GM21381 (cell line): ENCODE results near the gene METTL2B.
"Not testable (repeated sequence)": the region's sequence is repeated elsewhere in the genome, so short reads cannot be mapped to it uniquely, and the experiment has no call there.

Experiments
- ATAC-seq: cut with Tn5 transposase; IDR thresholded peaks from one replicate; pipeline ENCODE4 v1.9.1; 2021; ENCODE audit warnings: mild to moderate bottlenecking, moderate library complexity; ENCODE audit not compliant: unreplicated experiment

METTL2B gene

DNA sequence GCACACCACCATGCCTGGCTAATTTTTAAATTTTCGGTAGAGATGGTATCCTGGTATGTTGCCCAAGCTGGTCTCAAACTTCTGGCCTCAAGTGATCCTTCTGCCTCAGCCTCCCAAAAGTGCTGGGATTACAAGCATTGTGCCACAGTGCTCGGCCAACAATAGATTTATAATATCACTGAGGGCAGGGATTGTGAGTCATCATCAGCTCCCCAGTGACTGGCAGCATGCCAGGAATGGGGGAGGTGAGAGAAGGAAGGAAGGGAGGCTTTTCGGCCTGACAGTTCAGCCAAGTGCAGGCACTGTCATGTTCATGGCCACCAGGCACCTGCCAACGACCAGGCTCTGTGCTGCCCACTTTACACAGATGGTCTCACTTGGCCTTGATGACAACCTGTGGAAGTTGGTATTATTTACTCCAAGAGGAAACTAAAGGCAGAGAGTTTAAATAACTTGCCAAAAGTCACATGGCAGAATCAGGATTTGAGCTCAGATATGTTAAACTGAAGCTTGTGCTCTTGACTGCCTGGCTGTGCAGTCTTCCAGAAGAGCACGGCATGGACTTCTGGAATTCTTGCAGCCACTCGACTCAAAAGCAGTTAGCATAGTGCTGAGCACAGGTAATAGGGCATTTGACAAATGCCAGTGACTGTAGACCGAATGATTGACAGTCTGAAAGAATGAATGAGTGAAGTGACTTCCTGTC, 46.8 kb downstream of the METTL2B start:
- ATAC-seq = not testable (repeated sequence)

DNA sequence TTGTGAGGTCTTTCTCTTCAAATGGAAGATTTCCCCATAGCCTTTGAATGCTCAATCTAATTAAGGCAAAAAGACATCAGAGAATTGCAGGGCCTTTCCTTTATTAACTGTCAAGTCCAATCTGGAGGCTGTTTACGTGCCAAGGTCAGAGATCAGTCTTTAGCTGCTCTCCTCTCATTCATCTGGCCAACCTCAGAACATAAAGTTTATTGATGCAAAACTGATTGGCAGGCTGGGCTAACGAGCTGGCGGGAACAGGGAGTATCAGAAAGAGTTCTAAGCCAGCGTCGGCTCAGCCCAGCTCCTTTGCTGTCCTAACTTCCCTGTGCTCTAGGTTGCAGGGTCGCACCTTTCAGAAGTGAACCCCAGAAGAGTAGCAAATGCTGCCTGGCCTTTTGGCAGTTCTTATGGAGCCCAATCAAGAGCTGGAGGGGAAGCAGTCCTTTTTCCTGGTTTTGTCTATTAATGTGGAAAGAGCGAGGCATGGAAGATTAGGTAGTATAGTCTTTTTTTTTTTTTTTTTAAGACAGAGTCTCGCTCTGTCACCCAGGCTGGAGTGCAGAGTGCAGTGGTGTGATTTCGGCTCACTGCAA, 47.5 kb downstream of the METTL2B start:
- not testable (repeated sequence) for ATAC-seq

GRCh38 chr7:128525584-128525983, 49.0 kb downstream of the METTL2B start:
- not testable (repeated sequence) for ATAC-seq

- not testable (repeated sequence) for ATAC-seq
Observed at GRCh38 chr7:128526062-128526466, 49.5 kb downstream of the METTL2B start.

GRCh38 chr7:128529191-128529590, 52.6 kb downstream of the METTL2B start:
- ATAC-seq = not testable (repeated sequence)

- peak; percentile 5 for ATAC-seq
Observed at GRCh38 chr7:128530121-128530854, 53.7 kb downstream of the METTL2B start.

GRCh38 chr7:128530855-128531104, 54.2 kb downstream of the METTL2B start:
- no peak for ATAC-seq

- peak; percentile 62 for ATAC-seq
Observed at GRCh38 chr7:128531105-128531954, 54.8 kb downstream of the METTL2B start.

- peak; percentile 19 for ATAC-seq
Observed at GRCh38 chr7:128531955-128532478, 55.5 kb downstream of the METTL2B start.

- ATAC-seq = not testable (repeated sequence)
Observed at GRCh38 chr7:128532956-128533355, 56.4 kb downstream of the METTL2B start.

GRCh38 chr7:128537410-128537809, 60.9 kb downstream of the METTL2B start:
- ATAC-seq = not testable (repeated sequence)

- not testable (repeated sequence) for ATAC-seq
Observed at GRCh38 chr7:128542530-128542929, 66.0 kb downstream of the METTL2B start.

DNA sequence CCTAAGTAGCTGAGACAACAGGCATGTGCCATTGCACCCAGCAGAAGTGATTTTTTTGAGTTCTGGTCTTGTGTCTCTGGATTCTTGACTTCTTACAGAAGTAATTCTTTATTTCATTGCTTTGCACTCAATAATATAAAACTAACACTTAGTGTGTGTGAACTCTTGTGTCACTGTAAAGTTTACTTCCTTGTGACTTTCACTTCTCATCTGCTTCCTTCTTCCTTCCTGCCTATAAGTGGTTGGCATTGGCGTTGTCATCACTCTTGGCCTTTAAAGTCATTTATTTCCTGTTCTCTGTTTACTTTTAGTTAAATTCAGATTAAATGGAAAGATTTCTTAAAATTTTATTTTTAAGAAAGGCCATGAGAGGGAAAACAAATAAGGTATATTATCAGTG, 66.8 kb downstream of the METTL2B start:
- not testable (repeated sequence) for ATAC-seq

- ATAC-seq = not testable (repeated sequence)
Observed at GRCh38 chr7:128546319-128546851, 69.8 kb downstream of the METTL2B start.

DNA sequence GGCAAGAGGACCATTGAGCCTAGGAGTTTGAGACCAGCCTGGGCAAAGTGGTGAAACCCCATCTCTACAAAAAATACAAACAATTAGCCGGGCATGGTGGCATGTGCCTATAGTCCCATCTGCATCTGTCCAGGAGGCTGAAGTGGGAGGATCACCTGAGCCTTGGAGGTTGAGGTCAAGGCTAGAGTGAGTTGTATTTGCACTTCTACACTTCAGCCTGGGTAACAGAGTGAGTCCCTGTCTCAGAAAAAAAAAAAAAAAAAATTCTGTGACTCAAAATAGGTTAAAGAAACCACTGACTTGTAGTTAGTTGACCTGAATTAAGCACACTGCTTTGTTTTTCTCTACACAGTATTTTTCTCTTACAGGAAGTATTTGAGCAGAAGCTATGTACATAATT, 74.4 kb downstream of the METTL2B start:
- ATAC-seq = no peak

DNA sequence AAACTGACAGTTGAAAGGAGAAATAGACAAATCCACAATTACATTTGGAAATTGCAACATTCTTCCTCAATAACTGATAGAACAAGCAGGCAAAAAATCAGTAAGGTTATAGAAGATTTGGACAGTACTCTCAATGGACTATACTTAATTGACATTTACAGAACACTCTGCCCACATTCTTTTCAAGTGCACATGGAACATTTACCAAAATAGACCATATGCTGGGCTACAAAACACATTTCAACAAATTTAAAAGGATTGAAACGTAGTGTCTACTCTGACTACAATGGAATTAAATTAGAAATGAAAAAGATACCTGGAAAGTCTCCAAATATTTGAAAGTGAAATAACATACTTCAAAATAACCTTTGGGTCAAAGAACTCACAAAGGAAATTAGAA, 77.8 kb downstream of the METTL2B start:
- ATAC-seq = not testable (repeated sequence)
